ENCODE measurements around the gene MED22.

DNA sequence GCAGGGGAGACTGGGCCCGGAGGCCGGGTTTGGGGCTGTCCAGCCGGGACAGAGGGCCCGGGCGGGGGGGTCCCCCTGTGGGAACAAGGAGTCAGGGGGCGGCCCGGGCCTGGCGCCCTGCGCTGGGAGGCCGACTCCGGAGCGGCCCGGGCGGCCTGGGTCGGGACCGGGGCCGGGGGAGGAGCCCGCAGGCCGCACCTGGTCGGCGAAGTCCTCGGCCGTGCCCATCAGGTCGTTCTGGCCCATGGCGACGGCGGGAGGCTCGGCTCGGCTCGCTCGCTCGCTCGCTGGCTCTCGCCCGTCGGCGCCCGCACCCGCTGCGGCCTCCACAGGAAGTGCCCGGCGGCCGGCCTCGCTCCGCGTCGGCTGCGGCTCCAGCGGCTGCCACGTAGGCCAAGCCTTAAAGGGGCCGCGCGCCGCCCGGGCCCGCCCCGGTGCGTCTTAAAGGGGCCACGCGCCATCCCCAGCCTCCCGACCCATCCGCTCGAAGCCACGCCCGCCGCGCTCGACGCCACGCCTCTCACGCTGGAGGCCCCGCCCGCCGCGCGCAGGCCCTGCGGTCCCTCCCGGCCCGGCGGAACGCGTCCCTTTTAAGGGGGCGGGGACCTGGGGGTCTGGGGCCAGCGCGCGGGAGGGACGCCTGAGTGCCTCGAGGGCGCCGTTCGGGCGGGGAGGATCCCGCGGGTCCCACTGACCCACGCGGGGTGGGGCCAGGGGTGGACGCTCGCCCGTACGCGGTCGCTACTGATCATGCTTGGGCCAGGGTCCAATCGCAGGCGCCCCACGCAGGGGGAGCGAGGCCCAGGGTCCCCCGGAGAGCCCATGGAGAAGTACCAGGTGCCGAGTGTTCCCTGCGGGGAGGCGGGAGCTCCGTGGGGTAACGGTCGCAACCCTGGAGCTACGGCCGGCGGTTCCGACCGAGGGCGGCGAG is 28.1 kb upstream of the MED22 start, which contains the start of the genes STKLD1 and SURF4:
- TF ChIP-seq YY1 (IDR thresholded peaks at IDR 0.05; ENCODE audit: low read depth) = no peak; the same call in none of the 2 replicates
- no peak for TF ChIP-seq RAD21 (IDR thresholded peaks at IDR 0.05; ENCODE audit: low read depth)
- TF ChIP-seq CEBPB (IDR thresholded peaks at IDR 0.05) = no peak
- no peak for TF ChIP-seq CREB1 (IDR thresholded peaks at IDR 0.05; ENCODE audit: low read depth)
- TF ChIP-seq, protein P1, sequence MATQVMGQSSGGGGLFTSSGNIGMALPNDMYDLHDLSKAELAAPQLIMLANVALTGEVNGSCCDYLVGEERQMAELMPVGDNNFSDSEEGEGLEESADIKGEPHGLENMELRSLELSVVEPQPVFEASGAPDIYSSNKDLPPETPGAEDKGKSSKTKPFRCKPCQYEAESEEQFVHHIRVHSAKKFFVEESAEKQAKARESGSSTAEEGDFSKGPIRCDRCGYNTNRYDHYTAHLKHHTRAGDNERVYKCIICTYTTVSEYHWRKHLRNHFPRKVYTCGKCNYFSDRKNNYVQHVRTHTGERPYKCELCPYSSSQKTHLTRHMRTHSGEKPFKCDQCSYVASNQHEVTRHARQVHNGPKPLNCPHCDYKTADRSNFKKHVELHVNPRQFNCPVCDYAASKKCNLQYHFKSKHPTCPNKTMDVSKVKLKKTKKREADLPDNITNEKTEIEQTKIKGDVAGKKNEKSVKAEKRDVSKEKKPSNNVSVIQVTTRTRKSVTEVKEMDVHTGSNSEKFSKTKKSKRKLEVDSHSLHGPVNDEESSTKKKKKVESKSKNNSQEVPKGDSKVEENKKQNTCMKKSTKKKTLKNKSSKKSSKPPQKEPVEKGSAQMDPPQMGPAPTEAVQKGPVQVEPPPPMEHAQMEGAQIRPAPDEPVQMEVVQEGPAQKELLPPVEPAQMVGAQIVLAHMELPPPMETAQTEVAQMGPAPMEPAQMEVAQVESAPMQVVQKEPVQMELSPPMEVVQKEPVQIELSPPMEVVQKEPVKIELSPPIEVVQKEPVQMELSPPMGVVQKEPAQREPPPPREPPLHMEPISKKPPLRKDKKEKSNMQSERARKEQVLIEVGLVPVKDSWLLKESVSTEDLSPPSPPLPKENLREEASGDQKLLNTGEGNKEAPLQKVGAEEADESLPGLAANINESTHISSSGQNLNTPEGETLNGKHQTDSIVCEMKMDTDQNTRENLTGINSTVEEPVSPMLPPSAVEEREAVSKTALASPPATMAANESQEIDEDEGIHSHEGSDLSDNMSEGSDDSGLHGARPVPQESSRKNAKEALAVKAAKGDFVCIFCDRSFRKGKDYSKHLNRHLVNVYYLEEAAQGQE (IDR thresholded peaks at IDR 0.05; ENCODE audit: low read depth) = no peak; the same call in 1 of the 2 replicates
- TF ChIP-seq EGR1 (IDR thresholded peaks at IDR 0.05) = no peak
